ENCODE results near the gene OR7A5.
"Not testable (repeated sequence)": the region's sequence is repeated elsewhere in the genome, so short reads cannot be mapped to it uniquely, and the experiment has no call there.

The OR7A5 gene

GRCh38 chr19:14835011-14835410 is at the start of gene OR7A5, which contains the start of gene OR7C1:
Gene OR7A5, minus strand, starts transcription at chr19:14835185. Its CDS starts 6,944 bp downstream, at chr19:14828241.
Gene OR7C1, minus strand, starts transcription at chr19:14835185. Its CDS starts 35,049 bp downstream, at chr19:14800136.
- in situ Hi-C loops (cut with MboI; ENCODE audit: low sequenced_read_pairs), result no loop called here

- in situ Hi-C loops (cut with MboI; ENCODE audit: low sequenced_read_pairs), result no loop called here
Measured at GRCh38 chr19:14871619-14872230, 36.7 kb upstream of the OR7A5 start.

GRCh38 chr19:14868497-14868896 is 33.5 kb upstream of the OR7A5 start:
- in situ Hi-C loops (cut with MboI; ENCODE audit: low sequenced_read_pairs), result no loop called here

GRCh38 chr19:14848822-14849221 is 13.8 kb upstream of the OR7A5 start, which contains the start of gene OR7A10:
Gene OR7A10, minus strand, starts transcription at chr19:14848922. Its CDS starts 7,045 bp downstream, at chr19:14841877.
- in situ Hi-C loops (cut with MboI; ENCODE audit: low sequenced_read_pairs), result no loop called here

- in situ Hi-C loops (cut with MboI; ENCODE audit: low sequenced_read_pairs), result no loop called here
Measured at GRCh38 chr19:14843578-14843977, 8.6 kb upstream of the OR7A5 start.

- in situ Hi-C loops (cut with MboI; ENCODE audit: low sequenced_read_pairs), result no loop called here
Measured at GRCh38 chr19:14843169-14843568, 8.2 kb upstream of the OR7A5 start.

GRCh38 chr19:14840206-14840605 is 5.2 kb upstream of the OR7A5 start:
- in situ Hi-C loops (cut with MboI; ENCODE audit: low sequenced_read_pairs), result no loop called here

- in situ Hi-C loops (cut with MboI; ENCODE audit: low sequenced_read_pairs), result no loop called here
Measured at GRCh38 chr19:14837391-14837790, 2.4 kb upstream of the OR7A5 start.

- in situ Hi-C loops (cut with MboI; ENCODE audit: low sequenced_read_pairs), result no loop called here
Measured at GRCh38 chr19:14830702-14831101, 4.3 kb downstream of the OR7A5 start.

GRCh38 chr19:14826006-14826405 is 9.0 kb downstream of the OR7A5 start:
- in situ Hi-C loops (cut with MboI; ENCODE audit: low sequenced_read_pairs), result no loop called here

- in situ Hi-C loops (cut with MboI; ENCODE audit: low sequenced_read_pairs), result no loop called here
Measured at GRCh38 chr19:14821937-14822336, 13.0 kb downstream of the OR7A5 start.

- in situ Hi-C loops (cut with MboI; ENCODE audit: low sequenced_read_pairs), result no loop called here
Measured at GRCh38 chr19:14818588-14818987, 16.4 kb downstream of the OR7A5 start.

- in situ Hi-C loops (cut with MboI; ENCODE audit: low sequenced_read_pairs), result no loop called here
Measured at GRCh38 chr19:14817052-14817451, 17.9 kb downstream of the OR7A5 start.

GRCh38 chr19:14814982-14815652 is 19.9 kb downstream of the OR7A5 start:
- in situ Hi-C loops (cut with MboI; ENCODE audit: low sequenced_read_pairs), result no loop called here

- in situ Hi-C loops (cut with MboI; ENCODE audit: low sequenced_read_pairs), result no loop called here
Measured at GRCh38 chr19:14809272-14810057, 25.5 kb downstream of the OR7A5 start.

- in situ Hi-C loops (cut with MboI; ENCODE audit: low sequenced_read_pairs), result no loop called here
Measured at GRCh38 chr19:14804765-14805164, 30.2 kb downstream of the OR7A5 start.

- in situ Hi-C loops (cut with MboI; ENCODE audit: low sequenced_read_pairs), result no loop called here
Measured at GRCh38 chr19:14798760-14799159, 36.2 kb downstream of the OR7A5 start.

- in situ Hi-C loops (cut with MboI; ENCODE audit: low sequenced_read_pairs), result no loop called here
Measured at GRCh38 chr19:14796021-14796420, 39.0 kb downstream of the OR7A5 start.

GRCh38 chr19:14795078-14795721 is 39.8 kb downstream of the OR7A5 start:
- in situ Hi-C loops (cut with MboI; ENCODE audit: low sequenced_read_pairs), result no loop called here

GRCh38 chr19:14792250-14792649 is 42.7 kb downstream of the OR7A5 start:
- in situ Hi-C loops (cut with MboI; ENCODE audit: low sequenced_read_pairs), result not testable (repeated sequence)

- in situ Hi-C loops (cut with MboI; ENCODE audit: low sequenced_read_pairs), result no loop called here
Measured at GRCh38 chr19:14786421-14786851, 48.5 kb downstream of the OR7A5 start.
